NK-92 treated with Interleukin-12 subunit alpha and Interleukin-12 subunit beta, amount 100 ng/mL, for 24 hours (cell line): ENCODE data around the gene FLG2.
"Not testable (repeated sequence)": the region's sequence is repeated elsewhere in the genome, so short reads cannot be mapped to it uniquely, and the experiment has no call there.

Experiments
- DNase-seq: peaks from one replicate; lab custom pipeline; 2025; lab: John Stamatoyannopoulos, UW

The FLG2 gene

GRCh38 chr1:152312169-152312568 lies 47.6 kb downstream of the FLG2 start:
- DNase-seq, result not testable (repeated sequence)

- DNase-seq, result no peak
Measured at GRCh38 chr1:152309955-152310354, 49.9 kb downstream of the FLG2 start.

- not testable (repeated sequence) for DNase-seq
Measured at GRCh38 chr1:152309320-152309901, 50.4 kb downstream of the FLG2 start.

GRCh38 chr1:152308758-152309157 lies 51.0 kb downstream of the FLG2 start:
- DNase-seq, result not testable (repeated sequence)

GRCh38 chr1:152307970-152308369 lies 51.8 kb downstream of the FLG2 start:
- DNase-seq, result not testable (repeated sequence)

GRCh38 chr1:152306123-152306522 lies 53.7 kb downstream of the FLG2 start:
- DNase-seq, result not testable (repeated sequence)

- not testable (repeated sequence) for DNase-seq
Measured at GRCh38 chr1:152304773-152305172, 55.0 kb downstream of the FLG2 start.

GRCh38 chr1:152303139-152303872 lies 56.5 kb downstream of the FLG2 start:
- not testable (repeated sequence) for DNase-seq
